GM21360 (cell line): ENCODE measurements around the gene AGPS.
"Not testable (repeated sequence)": the region's sequence is repeated elsewhere in the genome, so short reads cannot be mapped to it uniquely, and the experiment has no call there.

Experiments used
- ATAC-seq: cut with Tn5 transposase; IDR thresholded peaks from one replicate; pipeline ENCODE4 v1.9.1; 2021; ENCODE audit warnings: mild to moderate bottlenecking, moderate library complexity; ENCODE audit not compliant: unreplicated experiment

Gene AGPS

DNA sequence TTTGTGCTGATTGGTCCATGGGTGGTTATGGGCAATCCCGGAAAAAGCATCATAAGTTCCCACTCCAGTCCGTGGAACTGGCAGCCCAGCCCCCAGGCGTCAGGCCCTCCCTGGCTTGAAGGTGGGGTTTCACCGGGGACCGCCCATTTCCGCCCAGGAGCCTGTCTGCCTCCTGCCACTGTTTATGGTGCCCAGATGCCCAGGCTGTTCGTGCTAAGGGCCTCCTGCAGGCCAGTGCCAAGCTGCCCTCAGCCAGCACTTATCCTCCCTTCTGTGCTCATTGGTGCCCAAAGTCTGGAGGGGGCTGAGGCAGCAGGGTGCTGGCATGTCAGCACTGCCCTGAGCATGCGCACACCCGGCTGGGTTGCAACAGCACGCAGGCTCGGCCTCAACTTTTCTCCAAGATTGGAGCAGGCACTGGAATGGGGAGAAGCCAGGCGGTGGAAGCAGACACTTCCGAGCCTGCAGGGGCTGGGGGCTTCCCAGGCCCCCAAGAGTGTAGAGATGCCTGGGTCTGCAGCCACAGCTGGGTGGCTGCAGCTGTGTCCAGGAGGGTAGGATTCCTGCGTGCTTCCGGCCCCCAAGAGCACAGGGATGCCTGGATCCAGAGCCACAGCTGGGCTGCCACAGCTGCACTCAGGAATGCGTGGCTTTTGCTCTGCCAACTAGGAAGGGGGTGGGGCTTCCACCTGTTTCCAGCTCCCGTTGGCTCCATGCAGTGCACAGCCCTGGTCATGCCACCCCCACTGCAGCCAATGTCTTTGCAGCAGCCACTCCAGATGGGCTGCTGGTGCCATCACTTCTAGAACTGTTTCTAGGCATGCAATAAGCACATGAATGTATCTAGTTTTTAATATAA lies 74.0 kb downstream of the AGPS start:
- no peak for ATAC-seq

DNA sequence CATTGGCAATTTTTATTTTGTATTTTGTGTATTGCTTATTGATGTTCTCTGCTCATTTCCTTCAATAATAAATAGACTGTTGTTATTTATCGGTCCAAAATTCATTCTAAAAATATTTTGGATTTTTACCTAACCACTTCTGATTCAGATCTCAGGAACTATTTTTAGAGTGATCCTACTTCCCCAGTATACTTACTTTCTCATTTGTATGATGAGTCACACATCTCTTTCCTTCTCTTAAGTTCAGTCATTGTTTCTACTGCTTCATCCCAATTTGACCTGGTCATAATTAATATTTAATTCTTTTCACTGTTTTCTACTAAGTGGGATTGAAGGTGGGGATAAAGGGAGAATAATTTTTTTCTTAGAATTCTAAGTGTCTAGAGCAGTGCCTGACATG lies 75.1 kb downstream of the AGPS start:
- no peak for ATAC-seq

DNA sequence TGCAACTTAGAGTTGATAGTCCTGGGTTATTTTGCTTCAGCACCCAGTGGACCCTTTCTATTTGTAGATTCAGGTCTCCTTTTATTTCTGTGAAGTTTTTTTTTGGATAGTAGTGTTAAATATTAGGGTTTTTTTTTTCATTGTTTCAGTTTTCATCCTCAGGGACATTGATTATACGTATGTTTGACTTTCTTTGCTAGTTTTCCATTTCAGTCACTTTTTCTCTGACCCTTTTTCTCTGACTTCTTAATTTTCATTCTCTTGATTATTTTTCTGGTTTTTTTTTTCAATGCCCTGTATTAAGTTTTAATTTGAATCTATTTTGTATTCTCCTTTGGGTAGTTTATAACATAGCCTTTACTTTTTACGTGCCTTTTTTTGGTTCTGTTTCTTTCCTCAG lies 79.4 kb downstream of the AGPS start:
- no peak for ATAC-seq

DNA sequence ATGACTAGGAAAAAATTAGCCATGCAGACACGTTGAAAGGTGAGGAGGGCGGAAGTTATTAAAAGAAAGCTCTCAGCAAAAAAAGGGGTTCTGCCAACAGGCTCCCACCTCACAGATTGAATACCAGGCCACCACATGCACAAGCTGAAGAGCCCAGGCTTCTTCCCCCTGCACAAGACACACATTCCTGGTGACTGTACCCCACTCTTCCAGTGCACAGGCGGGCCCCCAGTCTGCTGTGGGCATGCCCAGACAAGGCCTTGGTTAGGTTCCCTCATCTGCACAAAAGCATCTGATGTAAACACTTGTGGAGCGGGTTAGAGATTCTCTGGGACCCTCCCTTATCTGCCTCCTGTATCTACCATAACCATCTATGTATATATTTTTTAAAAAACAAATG lies 81.7 kb downstream of the AGPS start:
- ATAC-seq = no peak

DNA sequence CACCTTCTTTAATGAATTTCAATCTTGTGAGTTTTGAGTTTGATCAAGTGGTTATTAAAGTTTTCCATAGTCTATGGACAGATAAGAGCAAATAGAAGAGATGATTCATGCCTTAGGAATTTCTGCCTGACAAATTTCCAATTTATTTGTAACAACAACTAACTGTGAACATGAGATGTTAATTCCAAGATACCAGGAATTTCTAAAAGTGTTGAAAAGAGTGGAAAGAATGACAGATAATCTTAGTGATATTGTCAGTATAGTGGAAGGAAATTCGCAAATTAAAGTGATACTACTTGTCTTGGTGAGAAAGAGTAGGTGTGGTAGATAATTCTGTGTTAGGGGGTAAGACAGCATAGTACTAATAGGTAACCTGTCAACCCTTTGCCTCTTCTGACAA lies 82.4 kb downstream of the AGPS start:
- no peak for ATAC-seq

DNA sequence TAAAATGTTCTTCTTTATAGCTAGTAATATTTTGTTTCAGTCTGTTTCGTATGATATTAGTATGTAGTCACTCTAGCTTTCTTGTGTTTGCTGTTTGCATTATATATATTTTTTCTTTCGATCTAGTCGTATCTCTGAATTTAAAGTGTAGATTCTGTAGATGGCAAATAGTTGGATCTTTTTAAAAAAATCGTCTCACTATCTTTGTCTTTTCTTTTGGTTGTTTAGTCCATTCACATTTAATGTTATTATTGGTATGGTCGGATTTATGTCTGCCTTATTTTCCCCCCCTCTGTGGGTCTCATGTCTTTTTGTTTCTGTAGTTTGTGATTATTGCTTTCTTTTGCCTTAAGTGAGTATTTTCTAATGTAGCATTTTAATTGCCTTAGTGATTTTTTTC lies 84.3 kb downstream of the AGPS start:
- no peak for ATAC-seq

DNA sequence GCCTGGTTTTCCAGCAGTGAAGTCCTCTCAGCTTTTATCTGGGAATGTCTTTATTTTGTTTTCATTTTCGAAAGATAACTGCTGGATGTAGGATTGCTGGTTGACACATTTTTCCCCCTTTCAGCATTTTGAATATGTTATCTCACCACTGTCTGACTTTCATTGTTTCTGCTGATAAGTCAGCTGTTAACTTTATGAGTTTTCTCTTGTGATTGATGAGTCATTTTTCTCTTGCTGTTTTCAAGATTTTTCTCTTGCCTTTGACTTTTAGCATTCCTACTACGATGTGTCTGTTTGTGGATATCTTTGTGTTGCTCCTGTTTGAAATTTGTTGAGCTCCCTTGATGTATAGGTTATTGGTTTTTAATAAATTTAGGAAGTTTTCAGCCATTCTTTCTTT lies 85.5 kb downstream of the AGPS start:
- no peak for ATAC-seq

DNA sequence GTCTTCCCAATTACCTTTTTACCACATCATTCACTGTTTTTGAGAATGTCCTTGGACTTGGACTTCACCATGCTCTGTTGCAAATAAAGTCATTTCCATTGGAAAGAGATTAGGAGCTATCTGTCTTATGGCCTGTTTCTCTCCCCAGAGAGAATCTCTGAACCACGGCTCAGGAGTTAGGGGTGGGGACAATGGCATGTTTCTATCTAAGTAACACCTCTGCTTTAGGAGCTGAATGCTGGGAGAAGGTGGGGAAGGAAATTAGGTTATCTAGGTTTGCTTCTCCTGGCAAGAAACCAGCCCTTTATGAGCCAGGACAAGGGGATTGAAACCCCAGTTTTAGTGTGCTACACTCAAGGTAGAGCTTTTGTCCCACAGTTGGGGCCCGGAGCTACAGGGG lies 86.3 kb downstream of the AGPS start:
- no peak for ATAC-seq

DNA sequence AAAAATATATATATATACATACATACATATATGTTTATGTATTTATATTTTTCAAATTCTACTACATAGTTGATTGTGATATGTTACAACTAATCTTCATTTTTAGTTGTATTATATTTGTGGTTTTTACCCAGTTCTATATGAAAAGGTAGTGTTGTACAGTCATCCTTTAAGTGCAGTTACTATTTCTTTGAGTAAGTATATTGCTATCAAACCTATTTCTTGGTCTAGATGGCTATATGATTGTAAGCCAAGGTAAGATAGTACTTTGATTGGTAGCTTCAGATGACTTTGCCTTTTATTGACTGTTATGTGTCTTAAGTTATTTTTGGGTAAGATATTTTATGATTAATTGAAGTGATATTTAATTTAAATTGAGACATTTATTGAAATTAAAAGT lies 89.6 kb downstream of the AGPS start:
- ATAC-seq = no peak

DNA sequence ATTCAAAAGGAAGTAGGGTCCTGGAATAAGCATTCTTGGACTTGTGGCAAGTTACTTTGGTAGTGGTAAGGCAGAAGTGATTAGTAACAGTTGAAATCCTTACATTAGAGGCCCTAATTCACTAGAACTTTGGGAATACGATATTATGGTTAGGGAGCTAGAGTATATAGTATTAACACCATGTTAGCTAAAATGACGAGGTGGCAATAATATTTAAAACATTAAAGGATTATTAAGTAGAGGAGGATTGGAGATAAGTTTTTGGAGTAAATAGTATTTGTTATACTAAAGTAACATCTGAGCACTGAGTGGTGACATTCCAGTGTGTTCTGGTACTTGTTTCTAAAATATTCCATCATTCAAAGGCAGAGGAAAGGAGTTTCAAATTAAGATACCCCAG lies 91.0 kb downstream of the AGPS start:
- no peak for ATAC-seq

DNA sequence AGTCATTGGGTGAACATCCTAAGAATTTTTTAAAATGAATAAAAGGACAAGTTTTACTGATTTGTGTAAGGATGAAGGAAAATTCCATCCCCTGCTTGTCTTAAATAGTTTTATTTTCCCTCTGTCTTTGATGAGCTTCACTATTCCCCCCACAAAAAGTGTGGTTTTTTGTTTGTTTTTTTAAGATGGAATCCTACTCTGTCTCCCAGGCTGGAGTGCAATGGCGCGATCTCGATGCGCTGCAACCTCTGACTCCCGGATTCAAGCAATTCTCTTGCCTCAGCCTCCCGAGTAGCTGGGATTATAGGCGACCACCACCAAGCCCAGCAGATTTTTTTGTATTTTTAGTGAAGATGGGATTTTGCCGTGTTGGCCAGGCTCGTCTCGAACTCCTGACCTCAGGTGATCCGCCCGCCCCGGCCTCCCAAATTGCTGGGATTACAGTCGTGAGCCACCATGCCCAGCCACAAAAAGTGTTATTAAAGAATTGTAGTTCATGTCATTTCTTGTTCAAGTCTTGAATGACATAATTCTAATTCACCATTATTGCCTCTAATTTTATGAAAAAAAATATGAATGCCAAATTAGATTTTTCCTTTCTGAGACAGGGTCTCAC lies 91.7 kb downstream of the AGPS start:
- no peak for ATAC-seq

DNA sequence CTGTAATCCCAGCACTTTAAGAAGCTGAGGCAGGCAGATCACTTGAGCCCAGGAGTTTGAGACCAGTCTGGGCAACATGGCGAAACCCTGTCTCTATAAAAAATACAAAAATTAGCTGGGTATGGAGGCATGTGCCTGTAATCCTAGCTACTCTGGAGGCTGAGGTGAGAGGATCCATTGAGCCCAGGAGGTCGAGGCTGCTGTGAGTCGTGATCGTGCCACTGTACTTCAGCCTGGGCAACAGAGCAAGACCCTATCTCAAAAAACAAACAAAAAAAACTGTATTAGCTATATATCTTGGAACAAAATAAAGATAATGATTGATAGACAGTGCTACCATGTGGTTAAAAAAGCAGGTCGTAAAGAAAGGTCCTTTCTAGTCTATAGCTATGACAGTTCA lies 93.1 kb downstream of the AGPS start:
- ATAC-seq = not testable (repeated sequence)

DNA sequence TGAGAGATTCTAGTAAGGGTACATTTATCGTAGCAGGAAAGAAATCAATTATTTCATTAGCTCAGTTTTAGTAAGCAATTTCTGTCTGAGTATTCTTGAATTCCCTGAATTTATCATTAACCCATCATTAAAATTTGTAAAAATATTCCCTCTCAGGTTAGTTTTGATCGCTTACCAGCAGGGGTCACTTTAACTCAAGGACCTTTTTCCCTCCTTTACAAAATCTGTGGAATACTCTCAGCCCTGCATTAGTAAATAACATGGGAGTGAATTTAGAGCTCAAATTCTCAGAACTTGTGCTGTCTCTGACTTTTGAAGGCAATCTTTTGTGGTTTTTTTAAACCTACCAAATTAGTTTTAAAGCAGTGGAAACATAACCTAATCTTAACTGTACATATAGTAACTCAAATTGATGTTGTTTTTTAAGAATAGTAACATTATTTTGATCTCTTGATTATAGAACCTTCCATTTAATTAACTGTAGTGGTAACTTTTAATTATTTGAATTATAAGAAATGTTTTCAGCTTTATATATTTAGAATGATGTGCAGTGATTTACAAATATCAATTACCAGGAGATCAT lies 97.2 kb downstream of the AGPS start:
- ATAC-seq = no peak

DNA sequence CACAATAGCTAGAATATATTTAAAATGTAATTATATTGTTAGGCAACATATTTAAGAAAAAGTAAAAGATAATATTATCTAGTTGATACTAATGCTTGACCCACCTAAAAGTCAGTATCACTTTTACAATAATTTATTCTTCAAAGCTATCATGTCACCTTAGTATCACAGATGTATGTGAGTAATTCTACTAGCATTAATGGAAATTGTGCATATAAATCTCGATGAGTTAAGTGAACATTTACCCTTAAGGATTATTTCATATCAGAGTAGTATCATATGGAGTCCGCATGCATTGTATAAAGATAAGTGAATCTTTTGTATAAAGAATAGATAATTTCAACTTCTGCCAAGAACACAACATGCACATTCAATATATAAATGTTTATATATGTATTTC lies 103.4 kb downstream of the AGPS start:
- ATAC-seq = no peak

DNA sequence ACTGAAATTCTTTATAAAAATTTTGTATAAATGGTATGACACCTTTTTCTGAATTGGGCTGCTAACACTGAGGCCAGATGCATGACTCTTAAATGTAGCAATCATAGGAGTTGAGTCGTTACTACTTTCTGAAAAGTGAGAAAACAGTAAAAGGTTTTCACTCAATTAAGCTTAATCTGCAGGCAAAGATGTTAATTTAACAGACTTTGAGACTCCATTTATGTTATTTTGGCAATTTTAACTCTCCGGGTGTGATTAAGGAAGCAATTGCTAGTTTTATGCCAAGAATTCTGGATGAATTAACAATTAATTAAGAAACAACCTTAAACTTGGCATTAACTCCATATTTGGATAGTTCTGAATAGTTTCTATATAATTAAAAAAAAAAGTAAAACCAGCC lies 104.3 kb downstream of the AGPS start:
- ATAC-seq = no peak

DNA sequence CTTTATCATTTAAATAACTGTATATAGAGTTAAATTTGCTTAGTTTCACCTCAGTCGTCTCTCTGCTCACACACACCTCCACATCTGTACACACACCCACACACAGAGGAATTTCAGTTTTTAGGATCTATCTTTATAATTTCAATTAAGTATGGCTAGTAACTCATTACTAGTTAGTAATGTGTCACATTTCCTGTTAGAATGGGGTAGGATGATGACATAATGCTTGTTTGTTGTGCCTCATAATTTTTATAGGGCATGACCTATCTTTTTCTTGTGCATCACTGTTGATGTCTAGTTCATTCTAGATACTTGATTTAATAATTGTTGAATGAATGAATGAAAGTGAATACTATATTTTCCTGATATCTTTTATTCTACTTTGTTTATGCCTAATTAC lies 108.6 kb downstream of the AGPS start:
- no peak for ATAC-seq

DNA sequence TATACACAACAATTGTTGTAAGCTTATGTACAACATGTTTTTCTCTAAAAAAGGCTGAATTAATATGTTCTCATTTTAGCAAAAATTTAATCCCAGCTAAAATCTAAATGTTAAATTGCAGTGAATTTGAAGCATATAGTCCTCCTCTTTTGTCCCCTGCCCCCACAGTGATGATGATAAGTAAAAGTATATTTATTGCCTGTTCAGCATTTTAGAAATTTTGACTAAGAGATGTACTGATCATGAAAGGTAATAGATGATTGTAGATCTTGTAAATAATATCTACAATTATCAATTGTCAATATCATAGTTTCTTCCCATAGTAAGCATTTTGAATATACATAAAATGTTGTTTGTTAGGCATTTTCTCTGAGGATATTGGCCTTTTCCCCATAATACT lies 113.9 kb downstream of the AGPS start:
- no peak for ATAC-seq

DNA sequence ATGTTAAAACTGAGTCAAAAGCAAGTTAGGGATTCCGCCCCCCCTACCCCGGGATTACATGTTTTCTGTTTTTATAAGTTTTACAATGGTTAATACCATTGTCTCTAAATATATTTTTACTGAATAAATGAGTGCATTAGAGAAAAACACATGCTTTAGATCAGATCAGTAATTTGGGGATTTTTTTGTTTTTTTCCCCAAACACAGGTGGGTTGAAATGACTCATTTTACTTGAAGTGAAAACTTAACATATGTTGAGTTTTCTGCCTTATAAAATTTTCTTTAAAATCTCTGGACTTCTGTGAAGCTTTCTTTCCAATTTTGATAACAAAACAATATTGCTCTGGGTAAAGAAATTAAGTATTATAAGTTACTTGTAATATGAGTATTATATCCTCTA lies 114.4 kb downstream of the AGPS start:
- ATAC-seq = no peak

DNA sequence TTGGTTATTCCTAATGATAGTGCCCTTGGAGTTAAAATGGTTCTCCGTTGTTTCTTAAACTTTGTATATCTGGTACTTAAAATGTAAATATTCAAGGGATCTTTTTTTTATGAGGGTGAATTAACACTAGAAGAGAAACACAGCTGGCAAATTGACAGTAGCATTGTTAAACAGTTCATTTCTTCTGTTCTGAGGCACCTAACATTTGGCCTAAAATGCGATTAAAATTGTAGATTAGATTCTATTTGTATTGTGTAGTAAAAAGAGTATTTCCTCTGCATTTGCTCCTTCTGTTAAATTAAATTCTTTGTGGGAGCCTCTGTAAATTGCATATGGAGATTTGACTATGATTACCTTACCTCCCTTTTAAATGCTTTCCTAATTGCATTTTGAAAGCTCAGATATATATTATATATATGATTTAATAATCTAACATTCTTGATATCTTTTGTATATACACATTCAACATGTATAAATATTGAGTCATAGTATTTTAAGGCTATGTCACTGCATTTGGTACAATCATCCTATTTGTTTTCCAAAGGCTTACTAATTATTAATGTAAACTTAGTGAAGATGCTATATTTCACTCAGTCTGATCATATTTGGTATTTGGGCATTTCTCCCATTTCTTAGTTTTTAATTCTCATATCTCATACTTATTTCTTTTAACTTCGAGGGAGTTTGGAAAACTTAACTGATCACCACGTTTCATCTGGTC lies 124.4 kb downstream of the AGPS start:
- ATAC-seq = no peak

DNA sequence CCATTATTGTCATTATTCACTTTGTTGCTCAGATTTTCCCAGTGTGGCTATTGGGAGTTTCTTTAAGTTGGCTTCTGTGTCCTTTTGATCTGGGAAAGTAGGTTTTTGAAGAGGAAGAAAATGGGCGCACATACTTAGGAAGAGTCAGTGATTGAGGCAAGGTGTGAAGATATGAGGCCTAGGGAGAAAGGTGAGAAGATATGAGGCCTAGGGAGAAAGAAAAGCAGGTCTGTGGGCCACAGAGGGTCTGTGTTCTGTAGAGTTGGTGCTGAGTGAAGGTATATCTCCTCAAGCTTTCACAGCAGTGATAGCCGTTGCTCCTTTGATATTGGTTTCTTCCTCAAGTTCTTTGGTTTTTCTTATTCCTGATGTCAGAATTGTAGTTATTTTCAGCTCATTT lies 126.2 kb downstream of the AGPS start:
- ATAC-seq = no peak

DNA sequence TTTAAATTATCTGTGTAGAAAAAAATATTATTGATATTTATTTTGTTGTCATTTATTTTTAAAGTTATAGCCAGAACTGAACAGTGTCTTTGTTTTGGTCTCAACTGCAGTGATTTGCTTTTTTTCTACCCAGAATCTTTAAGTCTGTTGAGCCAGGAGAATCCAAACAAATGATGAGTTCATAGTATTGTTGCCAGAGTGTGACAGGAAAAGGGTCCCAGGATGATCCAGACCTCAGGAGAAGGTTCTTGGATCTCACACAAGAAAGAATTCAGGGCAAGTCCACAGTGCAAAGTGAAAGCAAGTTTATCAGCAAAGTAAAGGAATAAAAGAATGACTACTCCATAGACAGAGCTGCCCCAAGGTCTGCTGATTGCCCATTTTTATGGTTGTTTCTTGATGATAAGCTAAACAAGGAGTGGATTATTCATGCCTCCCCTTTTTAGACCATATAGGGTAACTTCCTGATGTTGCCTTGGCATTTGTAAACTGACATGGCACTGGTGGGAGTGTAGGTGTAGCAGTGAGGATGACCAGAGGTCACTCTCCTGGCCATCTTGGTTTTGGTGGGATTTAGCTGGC lies 127.1 kb downstream of the AGPS start:
- no peak for ATAC-seq
